ENCODE results near the gene BCAS3. TPM values are rescaled to one million over a fixed set of nuclear protein-coding genes. Genes with fewer than 3 reads are reported as not detected.

BCAS3 gene
- polyA plus RNA-seq, 3 donors = 10.3 to 19.1 (median 14.7) TPM

GRCh38 chr17:61351745-61352407 is 674.2 kb downstream of the BCAS3 start:
- no peaks in the 10 kb centered on the region for H3K4me1 Mint-ChIP-seq
- no peak overlapping the region for H3K4me2 ChIP-seq (replicated peaks; ENCODE audit: extremely low read depth, low read length, poor library complexity, severe bottlenecking)
- intact Hi-C loops (cut with micrococcal nuclease) = no loop called here
- no peaks in the 10 kb centered on the region for H3K9me3 ChIP-seq (replicated peaks in 1 of 2; ENCODE audit: control insufficient read depth in 1 of 2, insufficient read depth in 1 of 2, low read length in 2 of 2)
- no peak for TF ChIP-seq CTCF (IDR thresholded peaks at IDR 0.05)
- no peak overlapping the region for H3K27ac ChIP-seq (ENCODE audit: low read depth in 1 of 2, low read length in 2 of 2)
- H3K27me3 Mint-ChIP-seq (ENCODE audit: low read depth in 3 of 3) = peaks cover 2 to 4% (median 3%) of the 10 kb centered on the region in 3 donors
- WGBS (ENCODE audit: insufficient coverage) = 93% methylated on average over 2 of the region's 5 CpGs
- H3K27me3 ChIP-seq (ENCODE audit: control insufficient read depth in 2 of 2, insufficient read depth in 2 of 2, low read length in 2 of 2) = no peaks in the 10 kb centered on the region
- peaks cover 0 to 2% of the 10 kb centered on the region in 2 donors for H3K36me3 Mint-ChIP-seq
- no peaks in the 10 kb centered on the region for H3K9me3 Mint-ChIP-seq
- no peaks in the 10 kb centered on the region for H4K20me1 ChIP-seq (ENCODE audit: insufficient read depth, low read length)
- no peaks in the 10 kb centered on the region for H3K4me1 ChIP-seq (ENCODE audit: control insufficient read depth in 1 of 2, insufficient read depth in 2 of 2, low read length in 2 of 2)
- no peak overlapping the region for H3K9ac ChIP-seq (ENCODE audit: insufficient read depth, low read length, poor library complexity, severe bottlenecking)
- no peak overlapping the region for H3K27ac Mint-ChIP-seq
- no peak overlapping the region for H3K4me3 Mint-ChIP-seq
- H3K36me3 ChIP-seq (replicated peaks in 1 of 2; ENCODE audit: control insufficient read depth in 1 of 2, insufficient read depth in 2 of 2, low read length in 2 of 2) = no peaks in the 10 kb centered on the region
- DNase-seq = no peak
- H3K4me3 ChIP-seq (replicated peaks in 1 of 3; ENCODE audit: low read depth in 2 of 3, low read length in 3 of 3) = no peak overlapping the region
- no peaks in the 10 kb centered on the region for H3K79me2 ChIP-seq (ENCODE audit: insufficient read depth, low read length)
- H2AFZ ChIP-seq (ENCODE audit: insufficient read depth, low read depth, low read length, poor library complexity, severe bottlenecking) = no peak overlapping the region

- Histone ChIP-seq H3K27me3 (ENCODE audit: control insufficient read depth in 2 of 2, insufficient read depth in 2 of 2, low read length in 2 of 2) (no peaks in the 10 kb centered on the region), H3K4me3 (replicated peaks in 1 of 3; ENCODE audit: low read depth in 2 of 3, low read length in 3 of 3) (no peak overlapping the region), H4K20me1 (ENCODE audit: insufficient read depth, low read length) (no peaks in the 10 kb centered on the region), H3K4me2 (replicated peaks; ENCODE audit: extremely low read depth, low read length, poor library complexity, severe bottlenecking) (no peak overlapping the region), H3K79me2 (ENCODE audit: insufficient read depth, low read length) (no peaks in the 10 kb centered on the region), H2AFZ (ENCODE audit: insufficient read depth, low read depth, low read length, poor library complexity, severe bottlenecking) (no peak overlapping the region), H3K9me3 (replicated peaks in 1 of 2; ENCODE audit: control insufficient read depth in 1 of 2, insufficient read depth in 1 of 2, low read length in 2 of 2) (no peaks in the 10 kb centered on the region), H3K27ac (ENCODE audit: low read depth in 1 of 2, low read length in 2 of 2) (no peak overlapping the region), H3K36me3 (replicated peaks in 1 of 2; ENCODE audit: control insufficient read depth in 1 of 2, insufficient read depth in 2 of 2, low read length in 2 of 2) (no peaks in the 10 kb centered on the region), H3K4me1 (ENCODE audit: control insufficient read depth in 1 of 2, insufficient read depth in 2 of 2, low read length in 2 of 2) (no peaks in the 10 kb centered on the region), H3K9ac (ENCODE audit: insufficient read depth, low read length, poor library complexity, severe bottlenecking) (no peak overlapping the region)
- Mint-ChIP-seq H3K4me3 (no peak overlapping the region), H3K9me3 (no peaks in the 10 kb centered on the region), H3K27me3 (ENCODE audit: low read depth in 3 of 3) (peaks cover 0 to 3% (median 2%) of the 10 kb centered on the region in 3 donors), H3K4me1 (no peaks in the 10 kb centered on the region), H3K36me3 (peaks cover 0 to 2% of the 10 kb centered on the region in 2 donors), H3K27ac (no peak overlapping the region)
- intact Hi-C loops (cut with micrococcal nuclease) = no loop called here
- WGBS (ENCODE audit: insufficient coverage) = no CpG with 5 or more reads among the region's 7 CpGs
- DNase-seq = no peak
- TF ChIP-seq CTCF (IDR thresholded peaks at IDR 0.05) = no peak
Measured at GRCh38 chr17:61352408-61352770, 674.7 kb downstream of the BCAS3 start.

Measured in CD14-positive monocyte (primary cell).